ENCODE data around the gene IFRD2.

The IFRD2 gene

DNA sequence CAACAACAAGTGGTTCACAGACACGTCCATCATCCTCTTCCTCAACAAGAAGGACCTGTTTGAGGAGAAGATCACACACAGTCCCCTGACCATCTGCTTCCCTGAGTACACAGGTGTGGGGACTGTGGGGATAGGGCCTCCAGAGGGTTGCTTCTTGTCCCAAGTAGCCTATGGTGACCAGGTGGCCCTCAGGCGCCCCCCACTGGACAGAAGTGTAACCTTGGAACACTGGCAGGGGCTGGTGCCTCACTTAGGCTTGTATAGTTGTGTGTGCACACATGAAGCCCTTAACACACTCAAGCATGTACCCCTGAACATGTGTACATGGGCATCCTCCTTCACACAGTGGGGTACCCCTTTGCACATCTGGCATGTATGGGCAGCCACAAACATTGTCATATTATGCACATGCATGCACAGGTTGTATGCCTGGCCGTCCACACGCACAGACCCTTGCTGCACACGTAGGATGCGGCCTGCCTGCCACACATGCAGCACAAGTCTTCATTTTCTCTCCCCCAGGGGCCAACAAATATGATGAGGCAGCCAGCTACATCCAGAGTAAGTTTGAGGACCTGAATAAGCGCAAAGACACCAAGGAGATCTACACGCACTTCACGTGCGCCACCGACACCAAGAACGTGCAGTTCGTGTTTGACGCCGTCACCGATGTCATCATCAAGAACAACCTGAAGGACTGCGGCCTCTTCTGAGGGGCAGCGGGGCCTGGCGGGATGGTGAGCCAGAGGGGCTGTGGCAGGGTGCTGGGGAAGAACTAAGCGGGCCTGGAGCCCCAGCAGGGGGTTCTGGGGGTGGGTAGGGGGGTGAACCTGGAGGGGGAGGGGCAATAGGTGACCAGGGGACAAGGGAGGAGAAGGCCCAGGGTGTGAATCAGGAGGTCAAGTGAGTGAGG is 35.0 kb downstream of the IFRD2 start:
- no peak for DNase-seq (ENCODE audit: extremely low read depth, low read depth)
- TF ChIP-seq, protein P1, sequence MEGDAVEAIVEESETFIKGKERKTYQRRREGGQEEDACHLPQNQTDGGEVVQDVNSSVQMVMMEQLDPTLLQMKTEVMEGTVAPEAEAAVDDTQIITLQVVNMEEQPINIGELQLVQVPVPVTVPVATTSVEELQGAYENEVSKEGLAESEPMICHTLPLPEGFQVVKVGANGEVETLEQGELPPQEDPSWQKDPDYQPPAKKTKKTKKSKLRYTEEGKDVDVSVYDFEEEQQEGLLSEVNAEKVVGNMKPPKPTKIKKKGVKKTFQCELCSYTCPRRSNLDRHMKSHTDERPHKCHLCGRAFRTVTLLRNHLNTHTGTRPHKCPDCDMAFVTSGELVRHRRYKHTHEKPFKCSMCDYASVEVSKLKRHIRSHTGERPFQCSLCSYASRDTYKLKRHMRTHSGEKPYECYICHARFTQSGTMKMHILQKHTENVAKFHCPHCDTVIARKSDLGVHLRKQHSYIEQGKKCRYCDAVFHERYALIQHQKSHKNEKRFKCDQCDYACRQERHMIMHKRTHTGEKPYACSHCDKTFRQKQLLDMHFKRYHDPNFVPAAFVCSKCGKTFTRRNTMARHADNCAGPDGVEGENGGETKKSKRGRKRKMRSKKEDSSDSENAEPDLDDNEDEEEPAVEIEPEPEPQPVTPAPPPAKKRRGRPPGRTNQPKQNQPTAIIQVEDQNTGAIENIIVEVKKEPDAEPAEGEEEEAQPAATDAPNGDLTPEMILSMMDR (IDR thresholded peaks at IDR 0.05; ENCODE audit: low read depth, low read length): peak; percentile 55

DNA sequence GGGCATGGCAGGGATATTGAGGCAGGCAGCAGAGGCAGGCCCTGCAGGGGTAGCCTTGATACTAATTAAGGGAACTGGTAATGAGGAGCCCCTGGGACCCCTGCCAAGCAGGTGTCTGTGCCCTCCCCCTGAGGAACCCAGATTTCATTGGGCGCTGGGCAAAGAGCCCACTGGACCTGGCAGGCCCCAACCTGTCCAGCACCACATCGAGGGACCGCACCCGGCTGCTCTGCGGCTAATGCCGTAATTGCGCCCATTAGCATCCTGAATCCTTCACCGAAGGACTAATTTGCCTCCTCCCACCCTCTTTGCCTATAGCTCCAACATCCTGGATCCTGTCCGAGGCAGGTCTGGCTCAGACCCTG is 37.0 kb downstream of the IFRD2 start:
- TF ChIP-seq, protein P1 (IDR thresholded peaks at IDR 0.05; ENCODE audit: low read depth, low read length): no peak
- no peak for DNase-seq (ENCODE audit: extremely low read depth, low read depth)

DNA sequence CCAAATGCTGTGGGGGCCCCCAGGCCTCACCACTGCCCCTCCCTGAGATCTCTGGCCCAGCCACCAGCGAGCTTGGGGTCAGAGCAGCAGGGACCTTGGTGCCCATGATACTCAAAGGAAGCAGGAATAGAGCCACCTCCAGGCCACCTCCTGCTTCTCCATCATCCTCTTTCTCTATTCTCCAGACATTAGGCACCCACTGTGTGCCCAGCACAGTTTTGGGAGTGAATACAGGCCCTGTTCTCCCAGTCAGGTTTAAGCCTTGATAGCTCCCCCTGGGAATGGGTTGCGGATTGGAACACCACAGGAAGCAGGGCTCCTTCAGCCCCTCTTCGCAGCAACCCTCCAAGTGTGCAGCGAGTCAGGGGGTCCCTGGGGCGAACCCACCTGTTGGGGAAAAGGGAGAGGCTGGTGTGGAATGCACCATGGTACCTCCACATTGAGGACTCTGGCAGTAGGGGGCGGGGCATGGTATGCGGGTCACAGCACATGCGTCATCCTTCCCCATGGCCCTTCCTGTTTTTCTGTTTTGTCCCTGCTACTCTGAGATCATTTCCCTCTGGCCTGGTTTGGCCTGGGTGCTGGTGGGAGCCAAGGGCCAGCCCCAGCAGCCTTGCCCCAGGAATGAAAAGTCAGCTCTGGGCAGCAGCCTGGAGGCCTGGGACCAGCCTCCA is 37.5 kb downstream of the IFRD2 start:
- TF ChIP-seq, protein P1 (IDR thresholded peaks at IDR 0.05; ENCODE audit: low read depth, low read length): no peak
- DNase-seq (ENCODE audit: extremely low read depth, low read depth): no peak

DNA sequence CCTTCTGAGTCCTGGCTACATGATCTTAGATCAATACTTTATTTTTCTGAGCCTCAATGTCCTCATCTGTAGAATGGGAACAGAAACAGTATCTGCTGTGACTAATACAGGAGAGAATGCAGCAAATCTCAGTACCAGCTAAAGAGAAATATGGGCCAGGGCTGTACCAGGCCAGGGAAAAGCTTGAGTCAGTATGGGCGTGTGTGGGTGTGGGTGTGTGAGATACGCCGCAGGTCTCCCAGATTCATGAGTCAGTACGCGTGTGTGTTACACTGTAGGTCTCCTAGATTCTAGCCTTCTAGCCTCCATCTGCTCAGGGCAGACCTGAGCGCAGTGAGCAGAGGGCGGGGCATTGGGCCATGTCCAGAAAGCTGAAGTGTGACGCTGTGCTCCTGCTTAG is 41.0 kb downstream of the IFRD2 start:
- no peak for DNase-seq (ENCODE audit: extremely low read depth, low read depth)
- TF ChIP-seq, protein P1 (IDR thresholded peaks at IDR 0.05; ENCODE audit: low read depth, low read length): no peak

DNA sequence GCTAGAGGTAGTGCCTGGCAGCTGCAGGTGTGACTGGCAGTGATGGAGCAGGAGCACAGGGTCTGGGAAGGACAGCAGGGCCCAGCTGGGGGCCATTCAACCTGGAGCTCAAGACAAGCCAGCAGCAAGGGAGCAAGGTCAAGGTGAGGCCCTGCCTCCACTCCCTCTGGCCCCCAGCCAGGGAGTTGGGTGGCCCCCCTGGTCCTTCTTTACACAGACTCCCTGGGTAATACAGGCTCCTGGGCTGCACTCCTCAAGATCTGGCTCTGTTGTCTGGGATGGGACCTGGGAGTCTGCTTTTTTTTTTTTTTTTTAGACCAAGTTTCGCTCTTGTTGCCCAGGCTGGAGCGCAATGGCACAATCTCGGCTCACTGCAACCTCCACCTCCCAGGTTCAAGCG is 41.7 kb downstream of the IFRD2 start:
- TF ChIP-seq, protein P1 (IDR thresholded peaks at IDR 0.05; ENCODE audit: low read depth, low read length): no peak

DNA sequence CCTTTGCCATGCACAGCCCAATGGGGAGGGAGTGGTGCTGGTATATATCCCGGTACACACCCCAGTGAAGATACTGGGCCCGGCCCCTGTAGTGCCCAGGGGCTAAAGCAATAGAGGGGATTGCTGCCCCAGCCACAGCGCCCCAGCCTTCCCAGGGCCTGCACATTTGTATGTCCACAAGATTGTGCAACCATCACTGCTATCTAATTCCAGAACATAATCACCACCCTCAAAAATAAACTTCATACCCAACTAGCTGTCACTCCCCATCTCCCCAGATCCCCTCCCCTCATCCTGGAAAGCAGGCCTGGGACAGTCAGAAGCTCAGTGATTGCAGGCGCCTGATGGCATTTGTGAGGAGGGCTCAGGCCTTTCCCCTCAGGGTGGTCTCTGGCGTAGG is 42.8 kb downstream of the IFRD2 start:
- TF ChIP-seq, protein P1 (IDR thresholded peaks at IDR 0.05; ENCODE audit: low read depth, low read length): no peak
- no peak for DNase-seq (ENCODE audit: extremely low read depth, low read depth)

More for the DNA sequence above, 41.7 kb downstream of the IFRD2 start:
- no peak for DNase-seq (ENCODE audit: extremely low read depth, low read depth)

DNA sequence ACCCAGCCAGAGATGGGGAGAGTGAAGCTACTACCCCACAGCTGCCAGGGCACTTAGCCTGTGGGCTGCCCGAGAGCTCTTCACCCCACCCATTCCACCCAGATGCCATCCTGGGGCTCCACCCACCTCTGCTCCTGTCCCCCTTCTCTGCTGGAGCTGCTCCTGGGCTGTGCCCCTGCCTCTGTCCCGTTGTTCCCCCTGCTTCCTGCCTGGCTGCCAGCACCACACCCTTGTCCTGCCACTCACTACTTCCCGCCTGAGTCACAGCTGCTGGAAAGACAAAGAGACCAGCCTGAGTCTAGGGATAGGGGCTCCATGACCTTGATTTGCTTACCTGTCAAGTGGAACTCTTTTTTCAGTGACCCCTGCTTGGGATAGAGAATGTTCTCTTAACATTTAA is 43.8 kb downstream of the IFRD2 start:
- TF ChIP-seq, protein P1 (IDR thresholded peaks at IDR 0.05; ENCODE audit: low read depth, low read length): no peak
- no peak for DNase-seq (ENCODE audit: extremely low read depth, low read depth)

Data from AG09319 (cell line).